HepG2 (cell line): ENCODE data around the gene STIM2. TPM values are rescaled to one million over a fixed set of nuclear protein-coding genes. Genes with fewer than 3 reads are reported as not detected.

Experiments
- ATAC-seq: fragments of 200-7000 bp; cut with Tn5 transposase; 3 replicates; pipeline ENCODE4 v1.9.1; 2020; ENCODE audit warnings: mild to moderate bottlenecking, moderate library complexity
- BruUV-seq: library from RNA; stranded (reverse); fragments of 400-500 nt; replicated peaks from 2 replicates; lab custom pipeline; 2021; lab: Mats Ljungman, UMichigan
- CTCF ChIA-PET: fragments of 300-600 bp; formaldehyde crosslinking; extraction: SDS; loops from one replicate; lab custom pipeline; 2021; ENCODE audit warnings: low total read pairs, inconsistent platforms, low intra/inter-chr PET ratio; lab: Yijun Ruan, JAX
- POLR2A ChIA-PET: fragments of 350-600 bp; sonication (Branson Sonifier 250); formaldehyde crosslinking; loops from one replicate; lab custom pipeline; 2020; ENCODE audit warnings: antibody characterized with exemption, inconsistent platforms; lab: Yijun Ruan, JAX
- DNase-seq: peaks from one replicate; pipeline ENCODE4 v3.0.0-alpha.2; 2015; ENCODE audit warnings: low spot score
- FAIRE-seq: peaks from 3 replicates; lab custom pipeline; 2011; peaks lifted over from hg19 to GRCh38; lab: Jason Lieb, UNC
- H2AFZ ChIP-seq: one replicate; pipeline ENCODE4 v1.6.1; 2011; ENCODE audit warnings: low read length, inconsistent platforms
- H3K27ac ChIP-seq: fragments of 300-600 bp; 3 replicates; pipeline ENCODE4 v1.8.0; 2011; ENCODE audit warnings: mixed run types, mild to moderate bottlenecking, mixed read lengths, low read length, inconsistent platforms; ENCODE audit not compliant: insufficient read depth; ENCODE audit errors: extremely low read length
- H3K27me3 ChIP-seq, 2 experiments: fragments of 200-600 bp in 1 of 2; 2 replicates in 1 of 2; 3 replicates in 1 of 2; pipeline versions ENCODE4 v1.6.0 to v1.8.0; 2011; ENCODE audit warnings: low read length in 2 of 2, mild to moderate bottlenecking in 2 of 2, moderate library complexity in 2 of 2, inconsistent platforms in 1 of 2; ENCODE audit not compliant: insufficient read depth in 2 of 2, control insufficient read depth in 1 of 2
- H3K36me3 ChIP-seq, 2 experiments: fragments of 200-600 bp in 1 of 2; replicated peaks in 1 of 2; 2 replicates in 1 of 2; 3 replicates in 1 of 2; pipeline versions ENCODE4 v1.5.1 to v1.8.0; 2011; ENCODE audit warnings: low read length in 2 of 2, inconsistent platforms in 1 of 2; ENCODE audit not compliant: insufficient read depth in 2 of 2, control insufficient read depth in 1 of 2
- H3K4me1 ChIP-seq: 2 replicates; pipeline ENCODE4 v1.5.1; 2012; ENCODE audit warnings: low read length, inconsistent platforms; ENCODE audit not compliant: insufficient read depth
- H3K4me2 ChIP-seq: 2 replicates; pipeline ENCODE4 v1.6.0; 2011; ENCODE audit warnings: low read depth, low read length, inconsistent platforms
- H3K4me3 ChIP-seq, 3 experiments: fragments of 200-600 bp in 1 of 3; sonication (generic), shearing (Covaris generic) in 1 of 3; replicated peaks in 1 of 3; 2 replicates each; pipeline ENCODE4 v1.5.1; 2011 to 2016; ENCODE audit warnings: low read length in 3 of 3, inconsistent platforms in 2 of 3, low read depth in 2 of 3, mild to moderate bottlenecking in 2 of 3, control low read depth in 1 of 3, mixed read lengths in 1 of 3; ENCODE audit not compliant: insufficient read depth in 1 of 3
- H3K79me2 ChIP-seq: one replicate; pipeline ENCODE4 v1.6.1; 2011; ENCODE audit warnings: low read length, inconsistent platforms; ENCODE audit not compliant: insufficient read depth
- H3K9ac ChIP-seq: 2 replicates; pipeline ENCODE4 v1.6.0; 2011; ENCODE audit warnings: mild to moderate bottlenecking, low read depth, low read length, inconsistent platforms; ENCODE audit not compliant: insufficient read depth
- H3K9me3 ChIP-seq: 2 replicates; pipeline ENCODE4 v1.5.1; 2012; ENCODE audit warnings: mild to moderate bottlenecking, low read length
- H4K20me1 ChIP-seq: 2 replicates; pipeline ENCODE4 v1.6.0; 2011; ENCODE audit warnings: inconsistent platforms, mild to moderate bottlenecking, low read length, moderate library complexity; ENCODE audit not compliant: insufficient read depth
- SIX4 ChIP-seq: sonication (generic); formaldehyde crosslinking; IDR thresholded peaks from 2 replicates; pipeline ENCODE4 v1.4.0; 2020; ENCODE audit warnings: missing genetic modification reagents
- SMARCC2 ChIP-seq: fragments of 450-650 bp; IDR thresholded peaks from 2 replicates; pipeline ENCODE4 v1.6.1; 2017; ENCODE audit warnings: antibody characterized with exemption, mild to moderate bottlenecking
- TAF15 ChIP-seq: fragments of 200-400 bp; formaldehyde crosslinking; IDR thresholded peaks from one replicate; pipeline ENCODE4 v1.6.1; 2018; ENCODE audit warnings: mild to moderate bottlenecking, low read depth, low read length; ENCODE audit not compliant: poor library complexity, severe bottlenecking
- ZNF644 ChIP-seq: IDR thresholded peaks from 2 replicates; pipeline ENCODE4 v1.6.1; 2016; ENCODE audit warnings: low read depth
- ZNF788 ChIP-seq: sonication (generic); formaldehyde crosslinking; IDR thresholded peaks from 2 replicates; pipeline ENCODE4 v1.5.0; 2020; ENCODE audit warnings: mild to moderate bottlenecking, missing genetic modification reagents, borderline replicate concordance
- WGBS: methylation state at CpG from one replicate; pipeline ENCODE4 v1.1.6; 2017; ENCODE audit warnings: low lambda C conversion rate; 5-methylcytosine and 5-hydroxymethylcytosine counted together
- in situ Hi-C: cut with HindIII; loops from 2 replicates; pipeline ENCODE4 v1.10.0; 2017; ENCODE audit warnings: low pct_unique_long_range_greater_than_20kb; ENCODE audit not compliant: extremely low pct_ligation_motif_present
- intact Hi-C: fragments of 100-400 bp; cut with micrococcal nuclease; formaldehyde crosslinking; loops from one replicate; pipeline ENCODE4 v1.10.0; 2022; ENCODE audit not compliant: unreplicated experiment
- polyA plus RNA-seq, 8 experiments: library from polyadenylated mRNA; depleted of rRNA in 3 of 8; stranded (reverse) in 7 of 8; unstranded in 1 of 8; fragments of >200 nt; fragmentation: Illumina TruSeq in 4 of 8; extraction: Trizol in 4 of 8; gene quantifications; 2 replicates each; pipeline versions ENCODE4 v1.2.1 to v1.2.3, GENCODE V29; 2011 to 2016; ENCODE audit warnings: low read depth in 4 of 8, missing spikeins in 1 of 8, mixed read lengths in 1 of 8; ENCODE audit not compliant: insufficient read depth in 1 of 8
- total RNA-seq, 5 experiments: library from RNA; depleted of rRNA; stranded (reverse); fragments of >200 nt; fragmentation: Illumina TruSeq; extraction: Trizol; gene quantifications; 2 replicates each; pipeline ENCODE4 v1.2.3, GENCODE V29; 2016; ENCODE audit warnings: low read depth in 1 of 5
- TF ChIP-seq, protein P1 (sequence below): sonication (generic); formaldehyde crosslinking; IDR thresholded peaks from 2 replicates; pipeline ENCODE4 v1.4.0; 2020; ENCODE audit warnings: missing genetic modification reagents

Gene STIM2
- total and polyA plus RNA-seq, 2 of the 13 experiments (the other 11 are each of a cell fraction or from before 2014, with no cell fraction given): 19.3 to 19.4 TPM

DNA sequence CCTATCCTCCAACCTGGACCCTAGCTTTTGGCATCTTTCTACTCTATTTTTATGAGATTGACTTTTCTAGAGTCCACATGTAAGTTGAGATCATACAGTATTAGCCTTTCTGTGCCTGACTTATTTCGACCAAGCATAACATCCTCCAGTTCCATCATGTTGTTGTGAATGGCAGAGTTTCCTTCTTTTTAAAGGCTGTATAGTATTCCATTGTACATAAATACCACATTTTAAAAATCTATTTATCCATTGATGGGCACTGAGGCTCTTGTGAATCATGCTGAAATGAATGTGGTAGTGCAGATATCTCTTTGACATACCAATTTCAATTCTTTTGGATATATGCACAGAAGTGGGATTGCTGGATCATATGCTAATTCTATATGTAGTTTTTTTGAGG is 40.3 kb upstream of the STIM2 start (continued):
- no peak for TF ChIP-seq TAF15

DNA sequence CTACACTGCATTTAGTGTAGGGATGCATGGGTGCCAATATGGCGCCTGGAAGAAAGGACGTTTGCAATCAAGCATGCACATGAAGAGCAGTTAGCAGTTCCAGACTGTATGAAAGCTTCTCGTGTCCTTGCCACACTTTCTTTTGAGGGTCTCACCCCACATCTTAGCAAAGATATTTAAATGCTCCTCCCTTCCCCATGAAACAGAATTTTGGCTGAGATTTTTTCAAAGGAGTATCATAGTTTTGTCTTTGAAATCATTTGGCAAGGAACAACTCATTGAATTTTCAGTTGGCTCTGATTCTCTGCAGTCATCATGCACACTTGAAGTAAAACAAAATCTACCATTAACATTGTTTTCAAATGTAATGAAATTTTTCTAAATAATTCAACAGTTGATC is 39.6 kb upstream of the STIM2 start:
- no TSS peak for BruUV-seq
- peak overlapping the region; percentile 53 for H3K9ac ChIP-seq
- no peaks in the 10 kb centered on the region for H4K20me1 ChIP-seq
- no peak for DNase-seq
- POLR2A ChIA-PET: no interaction called here
- no peak for ATAC-seq
- CTCF ChIA-PET: interaction anchor here (1.2 kb wide), 1 partner anchor 39 kb away, joined by 5 read pairs; no protein-coding TSS in a partner anchor
- H3K4me1 ChIP-seq: peaks cover 37% of the 10 kb centered on the region
- no peaks in the 10 kb centered on the region for H3K79me2 ChIP-seq
- H3K27me3 ChIP-seq: no peaks in the 10 kb centered on the region
- peaks cover 11% of the 10 kb centered on the region for H3K9me3 ChIP-seq
- peak overlapping the region; percentile 38 to 71 (median 57); a peak in 4 of 6 replicates for H3K4me3 ChIP-seq
- in situ Hi-C loops (loop anchor here (5.0 kb wide), 1 partner anchor 36 kb away; no protein-coding TSS in a partner anchor), intact Hi-C loops (loop anchor here (1.0 kb wide), 1 partner anchor 189 kb away; no protein-coding TSS in a partner anchor)
- TF ChIP-seq ZNF788 (CRISPR knock-in tag) (no peak), ZNF644 (0 out of 2 replicates have a peak, but pooled peaks have one; percentile 40)
- 92% methylated on average over 3 of the region's 3 CpGs for whole genome bisulfite sequencing
- no peaks in the 10 kb centered on the region for H3K36me3 ChIP-seq
- peak overlapping the region; percentile 48 for H2AFZ ChIP-seq
- FAIRE-seq: no peak
- peak overlapping the region; percentile 85 for H3K27ac ChIP-seq
- peak overlapping the region; percentile 86 for H3K4me2 ChIP-seq

DNA sequence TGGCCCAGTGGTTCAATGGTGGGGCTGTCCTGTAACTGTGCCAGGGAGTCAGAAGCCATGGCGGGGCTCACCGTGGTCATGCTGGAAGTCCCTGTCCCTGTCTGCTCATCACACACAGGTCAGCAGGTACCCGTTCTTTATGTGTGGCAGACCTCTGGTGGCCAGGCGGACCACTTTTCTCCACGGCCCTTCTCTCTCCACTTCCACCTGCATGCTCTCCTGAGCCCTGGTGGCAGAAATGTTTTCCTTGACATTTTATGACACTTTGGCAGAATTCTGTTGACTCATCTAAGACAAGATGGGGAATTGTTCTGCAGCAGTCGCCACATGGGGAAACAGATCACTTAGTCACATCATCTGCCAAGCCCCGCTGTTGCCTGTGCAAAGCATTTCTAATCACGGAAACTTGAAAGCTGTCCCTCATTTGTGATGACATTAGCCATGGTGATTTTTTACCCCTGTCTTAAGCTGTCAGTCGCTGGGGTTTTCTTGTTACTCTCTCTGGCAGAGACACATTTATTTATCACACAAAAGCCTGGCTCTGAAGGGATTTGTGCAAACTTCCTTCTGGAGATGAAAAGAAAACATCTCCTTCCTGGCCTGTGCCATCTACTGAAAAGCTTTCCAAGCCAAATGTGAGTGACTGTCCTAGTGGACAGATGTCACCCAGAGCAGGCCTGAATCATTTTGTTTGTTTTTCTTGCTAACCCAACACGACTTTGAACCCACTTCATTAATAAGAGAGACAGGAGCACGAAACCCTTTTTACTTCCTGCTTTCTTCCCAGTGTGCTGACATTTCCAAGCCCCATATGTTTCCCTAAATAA is 38.8 kb upstream of the STIM2 start:
- no TSS peak for BruUV-seq
- 0% methylated on average over 9 of the region's 11 CpGs for WGBS
- no peaks in the 10 kb centered on the region for H3K79me2 ChIP-seq
- in situ Hi-C loops (loop anchor here (5.0 kb wide), 1 partner anchor 35 kb away; no protein-coding TSS in a partner anchor), intact Hi-C loops (loop anchor here (1.0 kb wide), 2 partner anchors 38 to 188 kb away; partner anchors contain the start of gene STIM2)
- H2AFZ ChIP-seq: peak overlapping the region; percentile 48
- H4K20me1 ChIP-seq: no peaks in the 10 kb centered on the region
- peak overlapping the region; percentile 38 to 71 (median 57); a peak in 5 of 6 replicates for H3K4me3 ChIP-seq
- peak overlapping the region; percentile 85 for H3K27ac ChIP-seq
- peak overlapping the region; percentile 86 for H3K4me2 ChIP-seq
- peaks cover 11% of the 10 kb centered on the region for H3K9me3 ChIP-seq
- peak overlapping the region; percentile 53 for H3K9ac ChIP-seq
- DNase-seq (peak; percentile 95), ATAC-seq (peak; percentile 97), FAIRE-seq (peak; percentile 99)
- ChIA-PET POLR2A (interaction anchor here (1.2 to 1.9 kb wide), 2 partner anchors 35 to 38 kb away, joined by 5 to 11 read pairs; partner anchors contain the start of gene STIM2), CTCF (interaction anchor here (1.2 kb wide), 1 partner anchor 38 kb away, joined by 5 read pairs; no protein-coding TSS in a partner anchor)
- peaks cover 36% of the 10 kb centered on the region for H3K4me1 ChIP-seq
- H3K27me3 ChIP-seq: no peaks in the 10 kb centered on the region
- no peaks in the 10 kb centered on the region for H3K36me3 ChIP-seq
- TF ChIP-seq SIX4 (CRISPR knock-in tag) (no peak), SMARCC2 (0 out of 2 replicates have a peak, but pooled peaks have one; percentile 16)
- TF ChIP-seq, protein P1, sequence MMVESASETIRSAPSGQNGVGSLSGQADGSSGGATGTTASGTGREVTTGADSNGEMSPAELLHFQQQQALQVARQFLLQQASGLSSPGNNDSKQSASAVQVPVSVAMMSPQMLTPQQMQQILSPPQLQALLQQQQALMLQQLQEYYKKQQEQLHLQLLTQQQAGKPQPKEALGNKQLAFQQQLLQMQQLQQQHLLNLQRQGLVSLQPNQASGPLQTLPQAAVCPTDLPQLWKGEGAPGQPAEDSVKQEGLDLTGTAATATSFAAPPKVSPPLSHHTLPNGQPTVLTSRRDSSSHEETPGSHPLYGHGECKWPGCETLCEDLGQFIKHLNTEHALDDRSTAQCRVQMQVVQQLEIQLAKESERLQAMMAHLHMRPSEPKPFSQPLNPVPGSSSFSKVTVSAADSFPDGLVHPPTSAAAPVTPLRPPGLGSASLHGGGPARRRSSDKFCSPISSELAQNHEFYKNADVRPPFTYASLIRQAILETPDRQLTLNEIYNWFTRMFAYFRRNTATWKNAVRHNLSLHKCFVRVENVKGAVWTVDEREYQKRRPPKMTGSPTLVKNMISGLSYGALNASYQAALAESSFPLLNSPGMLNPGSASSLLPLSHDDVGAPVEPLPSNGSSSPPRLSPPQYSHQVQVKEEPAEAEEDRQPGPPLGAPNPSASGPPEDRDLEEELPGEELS (CRISPR knock-in tag): peak; percentile 77; the same call in 1 of the 2 replicates
